Keratinocyte (primary cell): Measurements from ENCODE around the gene XRCC3.

Experiments used
- EZH2 ChIP-seq: IDR thresholded peaks from one replicate; pipeline ENCODE4 v1.6.1; 2012; ENCODE audit warnings: inconsistent platforms, mild to moderate bottlenecking, low read length, moderate library complexity
- TF ChIP-seq, protein P1 (sequence below), 3 experiments: IDR thresholded peaks in 1 of 3; conservative IDR thresholded peaks in 1 of 3; optimal IDR thresholded peaks in 1 of 3; 2 replicates in 2 of 3; 3 replicates in 1 of 3; pipeline versions ENCODE3 to v1.5.1; 2011; ENCODE audit warnings: low read length in 3 of 3, mild to moderate bottlenecking in 3 of 3, moderate library complexity in 2 of 3, control low read depth in 1 of 3, inconsistent platforms in 1 of 3; ENCODE audit not compliant: insufficient read depth in 2 of 3; ENCODE audit errors: extremely low read depth in 1 of 3

DNA sequence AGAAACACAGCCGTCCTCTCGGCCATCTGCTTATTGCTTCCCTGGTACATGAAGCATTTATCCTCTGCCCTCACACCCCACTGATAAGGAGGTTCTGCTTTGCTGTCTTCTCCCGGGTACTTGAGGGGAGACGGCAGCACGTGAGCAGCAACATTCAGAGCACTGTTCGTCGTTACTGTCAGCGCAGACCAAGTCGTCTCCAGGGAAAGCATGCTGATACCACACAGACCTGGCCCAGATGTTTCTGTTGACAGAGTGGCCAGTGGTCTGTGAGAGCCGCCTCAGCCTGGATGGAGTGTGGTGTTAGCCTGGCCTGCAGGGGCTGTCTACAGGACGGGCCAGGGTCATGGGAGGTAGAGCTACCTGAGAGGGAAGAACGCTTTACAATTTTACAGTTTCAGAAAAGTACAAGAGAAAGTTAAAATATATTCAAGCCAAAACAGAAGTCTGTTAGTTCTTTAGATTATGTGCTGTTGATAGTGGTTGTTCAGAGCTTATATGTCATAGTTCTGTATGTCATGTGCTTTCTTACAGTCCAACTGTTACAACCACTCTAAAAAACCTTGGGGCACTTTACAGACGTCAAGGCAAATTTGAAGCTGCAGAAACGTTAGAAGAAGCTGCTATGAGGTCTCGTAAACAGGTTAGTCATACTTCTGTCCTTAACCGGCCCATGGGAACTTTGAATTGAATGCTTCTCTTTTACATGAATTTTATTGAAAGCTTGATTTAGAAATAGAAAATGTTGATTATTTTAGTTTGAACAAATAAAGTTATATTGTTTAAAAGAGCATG, 38.2 kb downstream of the XRCC3 start:
- TF ChIP-seq, protein P1, sequence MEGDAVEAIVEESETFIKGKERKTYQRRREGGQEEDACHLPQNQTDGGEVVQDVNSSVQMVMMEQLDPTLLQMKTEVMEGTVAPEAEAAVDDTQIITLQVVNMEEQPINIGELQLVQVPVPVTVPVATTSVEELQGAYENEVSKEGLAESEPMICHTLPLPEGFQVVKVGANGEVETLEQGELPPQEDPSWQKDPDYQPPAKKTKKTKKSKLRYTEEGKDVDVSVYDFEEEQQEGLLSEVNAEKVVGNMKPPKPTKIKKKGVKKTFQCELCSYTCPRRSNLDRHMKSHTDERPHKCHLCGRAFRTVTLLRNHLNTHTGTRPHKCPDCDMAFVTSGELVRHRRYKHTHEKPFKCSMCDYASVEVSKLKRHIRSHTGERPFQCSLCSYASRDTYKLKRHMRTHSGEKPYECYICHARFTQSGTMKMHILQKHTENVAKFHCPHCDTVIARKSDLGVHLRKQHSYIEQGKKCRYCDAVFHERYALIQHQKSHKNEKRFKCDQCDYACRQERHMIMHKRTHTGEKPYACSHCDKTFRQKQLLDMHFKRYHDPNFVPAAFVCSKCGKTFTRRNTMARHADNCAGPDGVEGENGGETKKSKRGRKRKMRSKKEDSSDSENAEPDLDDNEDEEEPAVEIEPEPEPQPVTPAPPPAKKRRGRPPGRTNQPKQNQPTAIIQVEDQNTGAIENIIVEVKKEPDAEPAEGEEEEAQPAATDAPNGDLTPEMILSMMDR (optimal IDR thresholded peaks at IDR 0.05 in 1 of 3, IDR thresholded peaks at IDR 0.05 in 1 of 3, conservative IDR thresholded peaks at IDR 0.05 in 1 of 3; ENCODE audit: extremely low read depth in 1 of 3, insufficient read depth in 2 of 3, low read length in 3 of 3), result no peak
- TF ChIP-seq EZH2, result no peak
